CD4-positive, alpha-beta T cell treated with Interferon alpha-2 for 1 hour (primary cell): ENCODE data around the gene JRKL.

ENCODE experiments used
- DNase-seq, 2 donors: peaks; one replicate each; pipeline ENCODE4 v3.0.0-alpha.2; 2020 to 2022

JRKL gene

DNA sequence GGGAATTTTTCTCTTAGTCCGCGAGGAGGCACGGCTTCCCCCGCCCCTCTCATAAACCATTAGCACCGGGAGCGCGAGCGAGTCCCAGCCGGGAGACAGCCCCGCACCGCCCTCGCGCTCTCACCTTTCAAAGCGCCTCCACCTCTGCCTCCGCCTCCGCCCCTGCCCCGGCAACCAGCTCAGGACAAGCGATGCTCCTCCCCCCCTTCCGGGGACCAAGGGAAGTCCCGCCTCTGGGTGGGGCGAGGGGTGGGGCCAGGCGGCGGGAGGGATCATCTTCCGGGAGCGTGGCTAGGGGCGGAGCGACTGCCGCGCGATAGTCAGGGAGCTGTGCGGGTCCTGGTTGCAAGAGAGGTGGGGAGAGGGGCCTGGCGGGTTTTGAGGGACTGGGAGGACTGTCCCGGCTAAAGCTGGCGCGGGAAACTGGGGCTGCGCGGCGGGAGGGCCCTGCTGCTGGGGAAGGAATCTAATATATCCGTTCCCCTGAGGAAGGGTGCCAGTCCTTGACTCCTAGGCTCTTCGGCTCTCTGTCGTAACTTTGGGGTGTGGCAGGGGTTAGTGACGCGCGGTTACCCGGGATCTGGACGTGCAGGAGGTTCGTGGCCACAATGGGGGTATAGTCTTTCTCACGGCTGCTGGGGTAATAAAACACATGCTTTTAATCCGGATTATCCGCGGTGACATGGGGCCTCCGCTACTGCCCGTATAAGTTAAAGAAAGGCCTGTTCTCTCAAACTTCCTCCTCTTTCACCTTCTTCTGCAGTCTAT is at the start of gene JRKL, which contains the start of gene CCDC82:
TSS of gene JRKL (plus strand) at position 294 of the 768 bp plus-strand sequence. CDS start 637 bp downstream, outside the sequence.
TSS of gene CCDC82 (minus strand) at position 193 of the 768 bp plus-strand sequence. CDS start 5,165 bp downstream, outside the sequence.
- peak; percentile 96 to 98 for DNase-seq

DNA sequence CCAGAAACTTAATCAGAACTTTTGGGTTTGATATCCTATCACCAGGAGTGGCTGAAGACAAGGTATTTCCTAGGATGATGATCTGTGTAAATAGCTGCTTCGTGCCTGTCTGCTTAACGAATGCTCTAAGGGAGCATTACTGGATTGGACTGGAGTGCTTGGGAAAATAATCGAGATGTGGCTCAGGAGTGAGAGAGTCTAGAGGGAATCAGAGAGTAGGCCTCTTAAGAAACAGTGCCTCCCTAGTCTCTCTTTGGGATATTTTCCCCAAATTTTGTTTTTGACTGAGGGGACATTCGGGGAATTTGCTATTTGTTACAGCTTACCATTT is 49.3 kb upstream of the JRKL start:
- no peak for DNase-seq

DNA sequence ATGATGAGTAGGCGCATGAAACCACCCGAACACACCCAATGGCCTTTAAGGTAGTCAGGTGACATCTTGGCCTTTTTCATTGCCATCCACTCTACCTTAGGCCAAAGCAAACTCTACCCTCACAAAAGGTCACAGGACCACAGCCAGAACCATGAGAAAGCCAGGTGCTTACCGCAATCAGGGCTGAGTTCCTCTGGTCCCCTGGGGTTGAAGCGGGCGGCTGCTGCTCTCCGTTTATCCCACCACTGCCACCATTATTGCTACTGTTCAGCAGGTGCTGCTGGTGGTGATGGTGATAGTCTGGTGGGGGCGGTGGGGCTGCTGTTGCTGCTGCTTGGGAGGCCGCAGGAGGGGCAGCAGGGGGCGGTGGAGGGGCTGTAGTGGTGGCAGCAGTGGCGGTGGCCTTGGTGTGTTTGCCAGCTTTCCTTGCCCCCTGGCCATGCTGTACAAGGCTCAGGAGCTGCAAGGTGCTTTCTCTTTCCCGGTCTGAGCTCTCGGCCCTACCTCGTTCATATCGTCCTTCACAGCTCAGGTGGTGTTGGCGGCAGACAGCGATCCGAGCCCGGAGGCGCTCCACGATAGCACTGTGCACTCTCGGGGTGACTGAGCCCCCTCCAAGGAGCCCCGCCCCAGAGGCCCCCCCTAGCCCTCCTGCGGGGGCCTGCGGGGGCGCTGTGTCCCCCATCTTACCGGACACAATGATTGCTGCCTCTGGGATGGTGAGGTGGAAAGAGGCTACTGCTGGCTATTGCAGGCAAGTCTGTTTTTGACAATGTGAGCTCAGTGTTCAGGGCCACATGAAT is 48.4 kb upstream of the JRKL start:
- peak; percentile 71 to 82 for DNase-seq

DNA sequence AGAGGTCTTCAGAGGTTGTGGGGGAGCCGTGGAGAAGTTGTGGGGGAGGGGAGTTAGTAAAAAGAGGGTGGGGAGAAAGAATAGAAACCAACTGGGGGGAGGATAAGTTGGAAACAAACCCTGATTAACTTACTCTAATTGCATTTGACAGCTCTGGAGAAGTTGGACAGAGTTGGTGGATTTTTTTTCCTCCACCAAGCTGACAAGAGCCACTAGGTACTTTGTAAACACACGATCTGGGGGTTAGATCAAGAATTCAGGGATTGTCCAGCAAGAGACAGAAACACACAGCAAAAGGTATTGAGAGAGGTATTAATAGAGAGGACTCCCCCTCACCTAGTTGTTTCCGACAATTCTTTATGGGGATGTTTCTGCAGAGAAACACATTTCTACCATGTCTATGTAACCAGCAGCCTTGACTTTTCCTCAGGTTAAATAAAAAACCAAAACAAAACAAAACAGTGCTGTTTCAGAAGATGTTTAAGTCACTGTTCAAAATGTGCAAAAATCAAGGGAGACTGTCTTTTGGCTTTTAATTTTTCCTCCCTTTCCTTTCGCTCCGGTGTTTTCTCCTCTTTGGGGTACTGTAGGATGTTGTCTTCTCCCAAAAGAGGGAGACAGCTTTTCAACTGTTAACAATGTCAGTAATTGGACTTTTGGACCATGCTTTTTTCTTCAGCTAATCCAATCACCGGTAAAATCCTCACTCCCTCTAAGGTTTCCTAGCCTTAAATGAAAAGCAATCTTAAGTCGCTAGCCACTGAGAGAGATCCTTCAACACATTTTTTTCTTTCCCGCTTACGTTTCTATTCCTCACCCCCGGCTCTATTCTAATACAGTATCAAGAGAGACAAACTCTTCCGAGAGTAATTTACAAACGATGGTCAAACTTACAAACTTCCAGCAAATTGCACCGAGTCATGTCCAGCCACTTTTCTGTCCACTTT is 47.5 kb upstream of the JRKL start:
- no peak for DNase-seq

DNA sequence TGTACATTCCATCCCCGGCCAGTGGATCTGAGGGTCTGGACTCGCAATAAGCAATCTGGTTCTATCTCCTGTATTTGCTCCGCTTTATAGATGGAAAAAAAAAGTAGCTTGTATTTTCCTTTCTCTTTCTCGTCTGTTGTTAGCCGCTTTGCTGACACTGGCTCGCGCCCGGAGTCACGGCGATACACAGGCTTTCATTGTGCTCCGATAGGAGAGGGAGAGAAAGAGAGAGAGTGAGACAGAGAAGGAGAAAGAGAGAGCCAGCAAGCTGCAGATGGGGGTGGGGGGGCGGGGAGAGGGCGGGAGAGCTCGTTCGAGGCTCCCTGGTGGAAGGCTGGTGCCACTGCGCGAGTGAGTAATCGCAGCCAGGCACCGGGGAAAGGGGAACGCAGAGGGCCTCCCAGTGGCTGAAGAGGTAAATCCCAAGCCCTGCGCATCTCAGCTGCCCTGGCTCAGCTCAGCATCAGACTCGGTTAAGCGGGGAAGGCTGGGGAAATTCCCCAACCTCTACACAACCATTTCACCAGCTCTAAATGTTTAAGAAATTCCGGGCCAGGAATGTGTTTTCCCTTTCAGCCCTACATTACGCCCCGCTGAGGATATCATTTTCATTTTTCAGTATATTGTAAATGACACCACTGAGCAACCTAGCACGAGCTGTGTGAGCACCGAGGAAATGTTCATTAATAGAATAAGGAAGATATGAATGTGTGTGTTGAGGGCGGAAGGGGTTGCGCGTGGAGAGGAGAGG is 46.7 kb upstream of the JRKL start, which contains the start of gene MAML2:
TSS of gene MAML2 (minus strand) at position 235 of the 751 bp plus-strand sequence. CDS start 1,300 bp downstream, outside the sequence.
- peak; percentile 92 to 94 for DNase-seq

DNA sequence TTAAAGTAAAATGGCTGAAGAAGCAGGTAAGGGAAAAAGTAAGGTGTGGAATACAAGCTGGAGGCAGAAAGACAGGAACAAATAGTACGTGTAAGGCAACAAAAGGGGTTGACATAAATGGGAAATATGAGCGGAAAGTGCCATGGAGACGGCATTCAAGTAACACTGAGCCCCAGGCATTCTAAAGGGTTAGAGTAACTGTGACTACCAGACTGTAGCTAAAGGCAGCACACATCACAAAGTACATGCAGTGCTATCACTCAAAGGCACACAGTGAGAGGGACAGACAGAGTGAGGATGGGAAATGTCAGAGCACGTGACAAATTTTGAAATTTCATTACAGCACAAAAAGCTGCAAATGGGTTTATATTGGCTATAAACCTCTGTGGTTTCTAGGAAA is 33.0 kb upstream of the JRKL start:
- no peak for DNase-seq

DNA sequence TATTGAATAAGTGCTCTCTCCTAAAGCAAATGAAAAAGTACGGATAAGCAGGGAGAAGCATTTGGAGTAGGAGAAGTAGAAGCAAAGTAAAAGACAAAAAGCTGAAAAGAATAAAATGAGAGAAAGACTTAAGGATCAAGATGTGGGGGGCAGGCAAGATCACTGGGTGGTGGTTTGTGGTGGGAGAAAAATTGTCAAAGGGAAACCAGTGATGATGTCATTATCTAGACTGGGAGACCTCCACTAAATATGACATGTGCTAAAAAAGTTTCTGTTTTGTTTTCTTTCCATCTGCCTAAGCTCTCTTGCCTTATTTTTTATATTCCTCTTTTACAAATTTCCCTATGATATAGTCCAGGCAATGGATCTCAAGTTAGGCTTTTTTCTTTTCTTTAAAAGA is 32.0 kb upstream of the JRKL start:
- DNase-seq: no peak

DNA sequence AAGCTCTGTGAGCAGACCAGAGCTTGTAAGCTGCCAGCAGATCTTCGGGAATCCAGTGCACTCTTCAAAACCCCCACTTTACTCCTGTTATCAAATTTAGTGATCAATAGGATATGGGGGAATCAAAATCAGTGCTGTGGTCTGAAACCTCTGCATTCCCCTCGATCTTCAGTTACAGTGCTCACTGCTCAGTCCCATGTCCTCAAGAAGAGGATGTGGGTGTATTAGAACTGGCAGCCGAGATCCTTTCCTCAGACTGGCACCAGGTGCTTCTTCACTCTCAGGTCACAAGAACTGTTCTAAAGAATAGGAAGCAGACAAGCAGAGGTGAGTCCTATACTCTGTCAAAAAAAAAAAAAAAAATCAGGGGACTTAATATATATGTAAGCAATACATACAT is 31.5 kb upstream of the JRKL start:
- no peak for DNase-seq

DNA sequence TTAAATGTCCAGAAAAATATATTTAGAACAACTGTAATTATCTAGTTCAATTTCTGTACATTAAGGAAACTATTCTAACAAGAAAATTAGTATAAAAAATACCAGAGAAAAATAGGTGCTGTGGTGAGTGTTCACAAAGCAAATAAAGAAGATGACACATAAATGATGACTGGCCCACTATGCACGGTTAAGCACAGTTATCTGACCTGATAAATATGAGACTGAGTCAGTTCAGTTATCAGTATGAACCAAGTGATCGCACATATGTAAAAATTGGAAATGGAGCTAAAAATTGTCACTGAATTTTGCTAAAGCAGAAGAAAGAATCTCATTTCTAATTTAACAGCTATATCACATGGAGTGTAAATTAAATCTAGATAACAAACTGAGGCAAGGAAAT is 28.0 kb upstream of the JRKL start:
- no peak for DNase-seq

DNA sequence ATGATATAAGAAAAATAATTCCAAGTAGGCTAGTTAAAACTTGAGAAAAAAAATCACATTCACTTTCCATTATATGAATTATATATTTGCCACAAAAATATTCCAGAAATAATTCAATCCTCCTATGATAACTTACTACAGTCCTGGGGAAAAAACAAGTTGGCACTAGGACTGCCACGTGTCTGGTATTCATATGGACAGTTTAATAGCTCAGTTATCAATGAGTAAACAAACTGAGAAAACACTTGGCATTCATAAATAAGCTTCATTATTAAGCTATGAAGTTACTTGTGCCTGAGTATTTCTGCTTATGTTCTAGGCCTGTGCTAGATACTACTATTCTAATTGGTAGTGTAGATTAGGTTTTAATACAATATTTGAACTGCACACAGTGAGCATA is 24.3 kb upstream of the JRKL start:
- DNase-seq: no peak

DNA sequence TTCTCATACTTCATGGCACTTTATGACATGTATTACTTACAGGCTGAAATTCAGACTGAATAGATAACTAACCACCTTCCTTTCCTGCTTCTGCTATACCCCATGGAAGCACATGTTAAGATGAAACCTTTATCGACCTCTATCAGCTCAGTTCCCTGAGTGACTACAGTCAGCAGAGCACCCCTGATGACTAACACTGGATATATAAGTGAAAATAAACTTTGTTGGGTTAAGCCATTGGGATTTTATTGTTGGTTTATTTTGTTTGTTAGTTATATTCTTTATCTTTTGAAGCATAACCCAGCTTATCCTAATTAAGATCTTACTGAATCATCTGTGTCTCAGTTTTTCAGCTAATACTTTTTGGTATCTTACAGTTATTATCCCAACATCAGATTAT is 23.8 kb upstream of the JRKL start:
- no peak for DNase-seq

DNA sequence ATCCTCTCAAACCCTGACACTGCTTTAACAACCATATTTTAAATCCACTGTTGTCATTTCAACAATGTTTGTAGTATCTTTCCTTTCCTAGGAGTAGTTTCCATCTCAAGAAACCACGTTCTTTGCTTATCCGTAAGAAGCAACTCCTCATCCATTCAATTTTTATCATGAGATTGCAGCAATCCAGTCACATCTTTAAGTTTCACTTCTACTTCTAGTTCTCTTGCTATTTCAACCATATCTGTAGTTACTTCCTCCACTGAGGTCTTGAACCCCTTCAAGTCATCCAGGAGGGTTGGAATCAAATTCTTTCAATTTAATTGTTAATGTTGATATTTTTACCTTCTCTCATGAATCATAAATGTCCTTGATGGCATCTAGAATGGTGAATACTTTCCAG is 22.5 kb upstream of the JRKL start:
- no peak for DNase-seq

DNA sequence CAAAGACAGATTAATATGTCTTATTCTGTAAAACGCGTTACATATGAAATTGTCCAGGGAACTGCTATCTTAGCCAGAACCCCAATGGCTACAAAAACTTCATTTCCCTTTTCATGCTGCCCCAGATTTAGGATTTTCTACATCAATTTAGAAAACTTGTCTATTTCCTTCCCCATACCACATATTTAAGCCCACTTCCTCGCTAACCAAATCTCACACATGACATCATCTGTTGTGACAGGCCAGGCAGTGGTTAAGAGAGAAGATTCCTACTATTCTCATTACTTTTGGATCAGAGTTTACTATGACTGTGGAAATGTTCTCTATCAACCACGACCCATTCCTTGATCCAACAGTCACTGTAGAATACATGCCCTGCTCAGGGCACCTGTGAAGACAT is 16.0 kb upstream of the JRKL start:
- DNase-seq: no peak

DNA sequence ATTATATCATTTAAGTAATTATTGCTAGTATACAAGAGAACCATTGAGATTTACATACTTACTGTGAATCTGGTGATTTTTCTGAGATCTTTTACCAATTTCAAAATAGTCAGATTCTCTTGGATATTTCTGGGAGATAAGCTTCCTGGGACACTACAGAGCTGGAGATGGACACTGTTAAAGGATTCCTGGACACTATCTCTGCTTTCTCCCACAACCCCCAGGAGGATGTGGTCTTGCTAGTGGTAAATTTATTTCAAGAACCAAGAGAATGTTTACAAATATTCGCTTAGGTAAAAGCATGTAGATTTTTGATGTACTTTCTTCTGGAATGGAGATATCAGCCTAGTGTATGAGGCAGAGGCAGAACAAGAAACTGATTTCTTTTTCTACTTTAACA is 13.0 kb upstream of the JRKL start:
- no peak for DNase-seq

DNA sequence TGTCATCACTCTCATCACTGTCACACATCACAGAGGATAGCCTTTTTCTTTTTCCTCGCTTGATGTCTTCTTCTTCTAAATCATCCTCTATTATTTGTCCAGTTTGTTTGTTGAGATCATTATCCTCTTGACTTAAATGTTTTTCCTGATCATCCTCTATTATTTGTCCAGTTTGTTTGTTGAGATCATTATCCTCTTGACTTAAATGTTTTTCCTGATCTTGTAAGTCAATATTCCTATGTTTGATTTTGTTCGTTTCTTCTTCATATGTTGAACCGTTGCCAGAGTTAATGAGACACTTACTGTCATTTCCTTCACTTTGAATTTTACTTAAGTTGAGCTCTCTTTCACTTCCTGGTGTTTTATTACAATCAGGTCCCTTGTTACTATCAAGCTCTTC is 5.7 kb upstream of the JRKL start:
- no peak for DNase-seq

DNA sequence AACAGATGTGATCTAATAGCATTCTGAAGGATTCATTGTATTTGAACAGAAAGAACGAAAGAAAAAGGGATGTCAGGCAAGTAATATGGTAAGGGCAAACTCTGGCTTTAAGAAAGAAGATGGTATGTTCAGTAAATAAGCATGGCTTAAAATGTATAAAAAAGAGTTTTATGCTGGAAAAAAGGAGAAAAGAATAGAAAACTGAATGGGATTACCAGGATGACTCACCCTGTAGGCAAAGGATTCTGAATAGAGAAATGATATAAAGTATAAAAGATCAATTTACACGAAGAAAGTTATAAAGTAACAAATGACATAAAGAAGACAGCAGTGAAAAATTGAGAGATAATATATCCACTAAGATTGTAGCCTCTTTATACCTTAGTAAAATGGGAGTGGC is 4.6 kb upstream of the JRKL start:
- no peak for DNase-seq

DNA sequence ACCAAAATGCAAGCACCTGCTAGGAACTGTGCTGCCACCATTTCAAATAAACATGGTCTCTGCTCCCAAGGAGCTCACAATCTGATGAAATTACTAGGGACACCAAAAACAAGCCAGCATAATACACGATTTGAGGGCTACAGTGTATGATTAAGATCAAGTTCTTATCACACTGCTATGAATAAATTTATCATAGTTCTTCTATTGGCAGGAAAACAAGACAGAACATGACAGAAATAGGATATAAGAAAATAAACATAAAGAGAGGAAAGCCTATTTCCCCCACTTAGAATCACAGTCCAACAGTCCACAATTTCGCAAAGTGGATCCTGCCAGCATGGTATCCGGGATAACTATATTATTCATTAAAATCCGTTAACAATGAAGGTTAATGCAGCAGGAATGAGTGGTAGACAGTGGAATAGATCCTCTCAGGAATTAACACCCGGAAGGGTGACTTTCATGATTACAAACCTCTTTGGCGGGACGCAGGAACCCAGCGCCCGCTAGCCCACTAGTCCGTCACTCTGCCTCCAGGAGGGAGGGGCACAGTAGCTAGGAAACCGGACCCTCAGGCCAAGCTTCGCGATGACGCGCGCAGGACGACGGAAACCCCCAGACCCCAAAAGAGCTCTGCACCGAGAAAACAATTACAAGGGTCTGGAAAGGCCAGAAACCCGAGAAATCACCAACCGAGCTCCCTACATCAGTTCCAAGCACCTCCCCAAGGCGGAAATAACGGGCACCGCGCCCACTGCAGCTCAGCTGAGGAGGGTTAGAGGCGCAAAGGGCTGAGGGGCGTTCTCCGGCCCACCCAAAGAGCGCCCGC is 708 bp upstream of the JRKL start:
- DNase-seq: no peak

DNA sequence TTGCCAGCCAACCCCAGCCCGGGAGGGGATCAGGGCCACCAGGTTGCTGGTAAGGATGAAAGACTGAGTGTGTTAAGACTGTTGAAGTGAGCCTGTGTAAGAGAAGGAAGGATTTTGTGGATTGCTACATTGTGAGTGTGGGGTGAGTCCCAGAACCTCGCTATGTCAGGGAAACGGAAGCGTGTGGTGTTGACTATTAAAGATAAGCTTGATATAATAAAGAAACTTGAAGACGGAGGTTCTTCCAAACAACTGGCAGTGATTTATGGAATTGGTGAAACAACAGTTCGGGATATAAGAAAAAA is 627 bp downstream of the JRKL start:
- DNase-seq: no peak

DNA sequence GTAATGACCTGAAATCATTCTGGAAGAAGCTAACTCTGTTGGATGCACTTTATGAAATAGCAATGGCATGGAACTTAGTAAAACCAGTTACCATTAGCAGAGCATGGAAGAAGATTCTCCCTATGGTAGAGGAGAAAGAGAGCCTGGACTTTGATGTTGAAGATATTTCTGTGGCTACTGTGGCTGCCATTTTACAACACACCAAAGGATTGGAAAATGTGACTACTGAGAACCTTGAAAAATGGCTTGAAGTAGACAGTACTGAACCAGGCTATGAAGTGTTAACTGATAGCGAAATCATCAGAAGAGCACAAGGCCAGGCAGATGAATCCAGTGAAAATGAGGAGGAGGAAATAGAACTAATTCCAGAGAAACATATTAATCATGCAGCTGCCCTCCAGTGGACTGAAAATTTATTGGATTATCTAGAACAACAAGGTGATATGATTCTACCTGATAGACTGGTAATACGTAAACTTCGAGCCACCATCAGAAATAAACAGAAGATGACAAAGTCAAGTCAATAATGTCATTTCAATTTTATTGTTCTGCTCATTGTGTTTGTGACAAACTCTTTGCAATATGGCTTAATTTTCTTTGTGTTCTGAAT is 2.0 kb downstream of the JRKL start:
- DNase-seq: no peak

DNA sequence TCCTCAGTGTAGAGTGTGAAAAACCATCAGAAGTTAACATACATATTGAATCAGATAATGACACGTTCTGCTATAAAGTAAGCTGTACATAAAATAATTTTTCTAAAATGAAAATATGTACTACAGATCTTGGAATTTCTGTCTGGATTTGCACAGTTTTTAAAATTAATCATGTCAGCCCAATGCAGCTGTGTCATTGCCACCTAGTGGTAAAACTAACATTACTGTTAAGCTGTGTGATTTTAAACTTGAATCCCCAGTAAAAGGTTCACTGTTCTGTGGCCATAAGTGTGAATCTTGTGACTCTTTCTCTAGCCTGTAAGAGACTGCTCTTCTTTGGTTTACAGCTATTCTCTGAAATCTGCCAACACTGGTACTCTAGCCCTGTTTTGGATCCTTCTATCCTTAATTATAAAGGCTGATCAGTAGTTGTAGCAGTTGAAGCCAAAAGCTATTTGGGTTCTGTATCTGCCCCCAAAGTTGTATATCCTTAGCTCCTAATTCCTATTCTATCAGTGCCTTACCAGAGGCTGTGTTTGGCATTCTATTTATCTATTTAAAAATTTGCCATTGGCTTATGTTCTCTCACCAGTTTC is 4.0 kb downstream of the JRKL start:
- peak in 1 of 2 donors; percentile 60 for DNase-seq

DNA sequence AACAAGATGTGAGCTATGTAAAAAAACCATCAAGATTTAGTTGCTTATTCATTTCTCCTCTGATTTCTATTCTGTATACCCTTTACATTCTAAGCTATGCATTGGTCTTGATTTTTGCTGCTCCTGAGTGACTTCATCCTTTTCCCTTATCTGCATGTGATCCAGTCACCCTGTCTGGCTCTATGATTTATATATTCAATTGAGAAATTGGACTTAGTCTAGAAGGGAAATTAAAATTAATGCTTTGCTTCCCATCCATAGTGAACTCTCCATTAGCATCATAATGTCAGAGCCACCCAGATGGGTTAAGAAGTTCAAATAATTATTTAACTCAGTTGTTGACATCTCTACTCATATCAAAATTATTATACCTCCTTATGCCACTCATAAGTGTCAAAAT is 5.0 kb downstream of the JRKL start:
- no peak for DNase-seq
